SK-N-MC (cell line): ENCODE results near the gene DFFB.

Experiments used
- DNase-seq: peaks from one replicate; pipeline ENCODE4 v3.0.0-alpha.2; 2011; ENCODE audit warnings: low read depth, low spot score
- H3K27ac ChIP-seq: fragments of 200-600 bp; sonication (generic); 2 replicates; pipeline ENCODE4 v1.5.1; 2016; ENCODE audit warnings: mixed run types
- H3K36me3 ChIP-seq: fragments of 200-600 bp; sonication (generic); 2 replicates; pipeline ENCODE4 v1.6.1; 2017; ENCODE audit warnings: antibody characterized with exemption, low read length, mixed read lengths; ENCODE audit not compliant: insufficient read depth
- H3K4me3 ChIP-seq: fragments of 200-600 bp; sonication (generic); 2 replicates; pipeline ENCODE4 v1.5.1; 2016
- H3K9ac ChIP-seq: fragments of 200-600 bp; sonication (generic); 2 replicates; pipeline ENCODE4 v1.8.0; 2017; ENCODE audit warnings: mixed run types, mixed read lengths; ENCODE audit not compliant: insufficient read length
- H3K9me3 ChIP-seq: fragments of 200-600 bp; sonication (generic); 2 replicates; pipeline ENCODE4 v1.6.1; 2017; ENCODE audit warnings: low read depth, mild to moderate bottlenecking, antibody characterized with exemption, low read length, moderate library complexity, mixed read lengths
- EZH2 ChIP-seq: fragments of 200-600 bp; sonication (generic); IDR thresholded peaks from one replicate; pipeline ENCODE4 v1.6.1; 2017; ENCODE audit warnings: antibody characterized with exemption
- FOXP2 ChIP-seq: optimal IDR thresholded peaks from 2 replicates; pipeline ENCODE3; 2011; ENCODE audit warnings: mild to moderate bottlenecking, moderate library complexity; ENCODE audit not compliant: insufficient read depth; ENCODE audit errors: extremely low read length, control extremely low read depth
- POLR2AphosphoS5 ChIP-seq: IDR thresholded peaks from 2 replicates; pipeline ENCODE4 v1.6.1; 2012; ENCODE audit warnings: mild to moderate bottlenecking, low read depth, low read length, borderline replicate concordance

DFFB gene

GRCh38 chr1:3874736-3875135 is 17.5 kb downstream of the DFFB start:
- peaks cover 5% of the 10 kb centered on the region; the same call in 1 of the 2 replicates for H3K36me3 ChIP-seq
- H3K4me3 ChIP-seq = no peak overlapping the region
- no peaks in the 10 kb centered on the region for H3K9me3 ChIP-seq
- H3K9ac ChIP-seq = no peak overlapping the region
- DNase-seq = no peak
- H3K27ac ChIP-seq = no peak overlapping the region
- TF ChIP-seq POLR2AphosphoS5 = no peak
- no peak for TF ChIP-seq EZH2
- no peak for TF ChIP-seq FOXP2

- Histone ChIP-seq H3K9me3 (no peaks in the 10 kb centered on the region), H3K36me3 (peaks cover 5% of the 10 kb centered on the region; the same call in 1 of the 2 replicates), H3K9ac (no peak overlapping the region), H3K4me3 (no peak overlapping the region), H3K27ac (no peak overlapping the region)
- DNase-seq = no peak
- TF ChIP-seq POLR2AphosphoS5 = no peak
- no peak for TF ChIP-seq EZH2
- TF ChIP-seq FOXP2 = no peak
These were observed 19.4 kb downstream of the DFFB start for GRCh38 chr1:3876716-3877115.

DNA sequence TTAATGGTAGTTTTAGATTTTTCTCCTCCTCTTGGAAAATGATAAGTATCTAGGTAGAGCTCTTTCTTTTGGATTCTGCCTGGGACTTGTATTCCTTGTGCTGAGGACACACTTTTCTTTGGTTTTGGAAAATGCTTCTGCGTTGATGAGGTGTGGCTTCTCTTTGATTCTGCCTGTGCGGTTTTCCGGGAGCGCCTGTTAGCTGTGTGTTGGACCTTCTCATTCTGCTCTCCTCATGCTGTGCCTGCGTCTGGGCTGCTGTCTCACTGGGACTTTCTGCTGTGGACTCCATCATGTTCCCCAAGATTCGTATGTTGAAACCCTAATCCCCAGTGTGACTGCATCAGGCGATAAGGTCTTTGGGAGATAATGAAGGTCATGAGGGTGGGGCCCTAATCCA is 21.8 kb downstream of the DFFB start:
- no peaks in the 10 kb centered on the region for H3K9me3 ChIP-seq
- TF ChIP-seq EZH2 (no peak), POLR2AphosphoS5 (no peak), FOXP2 (no peak)

DNA sequence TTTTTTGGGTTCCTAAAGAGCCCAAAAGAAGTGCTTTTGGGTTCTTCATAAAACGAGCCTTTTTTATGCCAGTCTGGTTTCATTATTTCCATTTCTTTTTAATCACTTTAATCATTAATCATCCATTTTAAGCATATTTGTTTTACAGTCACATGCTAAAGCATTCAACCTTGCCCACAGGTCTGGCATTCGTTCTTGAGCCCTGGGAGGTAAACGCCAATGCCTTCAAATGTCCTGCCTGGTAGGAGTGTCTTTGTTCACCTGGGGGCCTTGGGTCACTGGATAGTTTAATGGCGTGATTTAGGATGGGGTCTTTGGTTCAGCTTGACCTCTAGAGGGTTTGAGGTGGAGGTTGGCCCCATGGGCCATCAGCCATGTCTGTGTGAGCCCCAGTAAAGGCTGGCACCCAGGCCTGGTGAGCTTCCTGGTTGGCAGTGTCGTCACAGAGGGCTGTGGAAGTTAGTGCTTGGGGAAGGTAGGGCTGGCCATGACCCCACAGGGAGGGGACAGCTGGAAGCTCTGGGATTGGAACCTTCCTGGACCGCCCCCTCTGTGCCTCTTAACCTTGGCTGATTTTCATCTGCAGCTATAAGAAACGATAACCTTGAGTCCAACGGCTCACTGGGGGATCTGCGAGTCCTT is 22.6 kb downstream of the DFFB start:
- H3K36me3 ChIP-seq = peaks cover 5% of the 10 kb centered on the region; the same call in 1 of the 2 replicates

More for the DNA sequence above, 21.8 kb downstream of the DFFB start:
- H3K27ac ChIP-seq = no peak overlapping the region
- DNase-seq = no peak
- no peak overlapping the region for H3K4me3 ChIP-seq
- peaks cover 5% of the 10 kb centered on the region; the same call in 1 of the 2 replicates for H3K36me3 ChIP-seq
- H3K9ac ChIP-seq = no peak overlapping the region

DNA sequence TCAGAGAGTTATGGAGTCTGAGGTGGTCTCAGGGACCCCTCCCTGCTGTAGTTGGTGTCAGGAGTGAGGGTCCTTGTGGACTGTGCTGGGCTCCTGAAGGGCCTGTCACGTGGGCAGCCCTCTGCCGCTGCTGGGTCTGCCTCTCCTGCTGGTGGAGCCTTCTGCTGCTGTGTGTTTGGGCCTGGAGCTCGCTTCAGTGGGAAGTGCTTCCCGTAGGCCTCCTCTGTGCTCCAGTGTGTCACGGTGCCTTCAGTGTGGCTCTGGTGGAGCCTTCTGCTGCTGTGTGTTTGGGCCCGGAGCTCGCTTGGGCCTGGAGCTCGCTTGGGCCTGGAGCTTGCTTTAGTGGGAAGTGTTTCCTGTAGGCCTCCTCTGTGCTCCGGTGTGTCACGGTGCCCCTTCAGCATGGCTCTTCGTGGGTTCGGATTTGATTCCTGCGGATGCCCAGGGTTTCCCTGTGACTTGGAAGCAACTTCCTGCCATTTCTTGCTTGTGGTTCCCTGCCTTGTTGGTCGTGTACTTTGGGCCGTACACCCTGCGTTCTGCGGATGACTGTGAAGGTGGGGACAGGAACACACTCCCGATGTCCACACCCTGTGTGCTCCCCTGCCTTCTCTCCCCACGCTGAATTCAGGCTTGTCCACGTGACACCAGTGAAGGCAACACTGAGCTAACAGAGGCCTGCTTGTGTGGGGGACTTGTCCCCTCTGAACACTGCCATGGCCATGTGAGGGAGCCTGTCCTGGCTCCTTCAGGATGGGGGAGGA is 23.3 kb downstream of the DFFB start:
- no peak overlapping the region for H3K27ac ChIP-seq
- no peak for DNase-seq
- no peak overlapping the region for H3K9ac ChIP-seq

More for the DNA sequence above, 22.6 kb downstream of the DFFB start:
- H3K4me3 ChIP-seq = no peak overlapping the region
- no peak overlapping the region for H3K27ac ChIP-seq
- DNase-seq = no peak
- H3K9ac ChIP-seq = no peak overlapping the region
- H3K9me3 ChIP-seq = no peaks in the 10 kb centered on the region
- TF ChIP-seq EZH2 (no peak), FOXP2 (no peak), POLR2AphosphoS5 (no peak)

DNA sequence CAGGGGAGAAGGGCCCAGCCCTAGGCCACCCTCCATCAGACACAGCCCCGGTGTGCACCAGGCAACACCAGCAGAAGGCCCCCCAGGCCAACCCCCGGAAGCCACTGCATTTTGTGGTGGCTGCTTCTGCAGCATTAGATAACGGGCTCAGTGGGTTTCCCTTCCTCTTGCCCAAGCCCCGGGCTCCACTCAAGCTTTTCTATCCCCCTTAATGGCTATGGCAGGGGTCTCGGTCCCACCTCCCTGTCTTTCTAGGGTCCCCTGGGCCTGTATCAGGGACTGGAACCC is 23.9 kb downstream of the DFFB start:
- Histone ChIP-seq H3K27ac (no peak overlapping the region), H3K9ac (no peak overlapping the region), H3K36me3 (peaks cover 7% of the 10 kb centered on the region; the same call in 1 of the 2 replicates), H3K4me3 (no peak overlapping the region), H3K9me3 (no peaks in the 10 kb centered on the region)
- no peak for DNase-seq
- TF ChIP-seq POLR2AphosphoS5 (no peak), FOXP2 (no peak), EZH2 (no peak)

More for the DNA sequence above, 23.3 kb downstream of the DFFB start:
- H3K4me3 ChIP-seq = no peak overlapping the region
- TF ChIP-seq POLR2AphosphoS5 = no peak
- peaks cover 5% of the 10 kb centered on the region; the same call in 1 of the 2 replicates for H3K36me3 ChIP-seq
- no peaks in the 10 kb centered on the region for H3K9me3 ChIP-seq

GRCh38 chr1:3883194-3883925 is 26.1 kb downstream of the DFFB start:
- Histone ChIP-seq H3K36me3 (peaks cover 22% of the 10 kb centered on the region; the same call in 1 of the 2 replicates), H3K4me3 (no peak overlapping the region), H3K27ac (no peak overlapping the region), H3K9ac (no peak overlapping the region), H3K9me3 (no peaks in the 10 kb centered on the region)
- no peak for DNase-seq
- TF ChIP-seq FOXP2 (no peak), EZH2 (no peak), POLR2AphosphoS5 (no peak)

DNA sequence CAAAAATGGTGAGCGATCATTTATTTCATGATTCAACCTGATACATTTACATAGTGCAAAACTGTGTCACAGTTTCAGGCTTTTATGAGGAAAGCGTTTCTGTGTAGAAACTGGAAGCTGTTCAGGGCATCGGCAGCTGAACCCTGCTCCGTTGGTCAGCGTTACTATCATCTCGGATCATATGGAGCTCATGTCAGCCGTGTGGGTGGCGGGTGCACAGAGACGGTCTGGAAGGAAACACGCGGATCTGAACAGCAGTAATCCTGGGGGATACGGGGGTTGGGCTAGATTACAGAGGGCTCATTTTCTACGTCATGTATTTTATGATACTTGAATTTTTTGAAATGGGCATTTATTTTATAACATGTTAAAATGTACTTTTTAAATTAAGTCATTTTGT is 27.7 kb downstream of the DFFB start:
- Histone ChIP-seq H3K9ac (no peak overlapping the region), H3K4me3 (no peak overlapping the region), H3K36me3 (peaks cover 23% of the 10 kb centered on the region; the same call in 1 of the 2 replicates), H3K9me3 (no peaks in the 10 kb centered on the region), H3K27ac (no peak overlapping the region)
- DNase-seq = no peak
- TF ChIP-seq FOXP2 (no peak), POLR2AphosphoS5 (no peak), EZH2 (no peak)
